Measurements from ENCODE around the gene PRR5L.

The PRR5L gene

GRCh38 chr11:36295926-36296325, at the start of gene PRR5L:
TSS of gene PRR5L (plus strand) at chr11:36296288. CDS start at chr11:36401122, 104,834 bp downstream.
- no peak for DNase-seq (ENCODE audit: low spot score)

DNA sequence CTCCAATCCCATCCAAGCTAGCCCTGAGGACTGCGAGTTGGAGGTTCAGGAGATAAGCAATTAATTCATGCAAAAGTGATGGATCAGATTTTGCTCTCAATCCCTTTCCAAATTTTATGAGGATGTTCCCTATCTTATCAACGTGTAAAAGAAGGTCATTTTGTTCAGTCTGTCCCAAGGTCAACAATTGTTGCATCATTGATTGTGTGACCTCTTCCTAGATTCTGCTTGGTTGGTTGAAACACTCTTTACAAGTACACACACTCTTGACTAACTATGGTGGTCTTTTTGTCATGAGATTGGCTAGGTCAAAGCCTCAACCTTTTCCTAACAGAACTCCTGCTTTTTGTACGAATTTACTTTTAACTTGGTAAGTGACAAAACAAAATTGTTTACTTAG, 48.6 kb upstream of the PRR5L start:
- no peak for DNase-seq (ENCODE audit: low spot score)

- DNase-seq (ENCODE audit: low spot score) = no peak
Observed at GRCh38 chr11:36248436-36248835, 47.7 kb upstream of the PRR5L start.

DNA sequence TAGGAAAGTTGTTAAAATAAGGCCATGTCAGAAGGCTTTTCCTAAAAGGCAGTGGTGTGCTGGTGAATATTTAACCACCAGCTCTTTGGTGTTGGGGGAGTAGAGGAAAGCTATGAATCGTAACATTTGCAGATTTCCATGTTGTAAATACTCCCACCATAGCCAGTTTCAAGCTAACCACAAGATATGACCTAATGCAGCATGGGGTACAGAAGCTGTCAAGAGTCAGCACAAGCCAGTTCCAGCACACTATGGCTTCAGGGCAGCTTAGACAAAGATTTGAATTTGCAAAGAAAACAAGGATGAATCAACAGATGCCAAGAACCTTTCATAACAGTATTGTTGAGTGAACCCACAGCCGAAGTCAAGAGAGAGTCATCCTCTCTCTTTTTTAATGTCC, 46.8 kb upstream of the PRR5L start:
- peak; percentile 48 for DNase-seq (ENCODE audit: low spot score)

- DNase-seq (ENCODE audit: low spot score) = no peak
Observed at GRCh38 chr11:36251823-36252222, 44.3 kb upstream of the PRR5L start.

DNA sequence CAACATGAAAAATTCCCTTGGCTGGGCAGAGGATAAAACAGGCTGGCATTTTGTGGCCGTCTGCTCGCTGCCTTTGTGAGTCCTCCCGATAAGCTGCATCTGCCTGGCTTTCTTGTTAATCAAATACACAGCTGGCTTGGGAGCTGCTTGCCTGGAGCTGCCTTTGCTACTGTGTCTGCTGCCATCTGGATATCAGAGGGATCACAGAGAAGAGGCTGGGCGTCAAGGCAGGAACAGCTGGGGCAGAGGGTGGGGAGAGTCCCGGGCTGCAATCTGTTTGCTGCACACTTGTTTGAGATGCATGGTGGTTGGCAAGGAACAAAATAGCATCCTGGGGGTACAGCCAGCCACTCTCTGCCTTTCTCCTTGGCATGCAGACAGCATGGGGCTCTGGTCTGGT, 42.9 kb upstream of the PRR5L start:
- DNase-seq (ENCODE audit: low spot score) = no peak

DNA sequence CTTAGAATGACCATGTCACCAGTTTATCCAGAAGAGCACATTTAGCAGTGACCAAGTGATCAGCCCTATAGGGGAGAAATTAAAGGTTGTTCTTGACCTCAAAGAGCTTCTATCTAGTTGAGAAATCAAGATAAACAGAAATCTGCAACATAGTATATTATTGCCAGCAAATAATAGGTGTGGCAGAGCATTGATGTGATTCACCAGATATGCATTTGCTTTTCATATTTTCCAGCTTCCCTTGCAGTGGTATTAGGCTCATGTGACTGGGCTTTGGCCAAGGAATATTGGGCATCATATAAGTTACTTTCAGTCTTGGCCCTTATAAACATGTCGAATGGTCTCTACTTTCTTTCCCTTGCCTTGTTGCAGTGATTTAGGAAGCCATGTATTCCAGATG, 41.4 kb upstream of the PRR5L start:
- DNase-seq (ENCODE audit: low spot score) = no peak

GRCh38 chr11:36257351-36257750, 38.7 kb upstream of the PRR5L start:
- DNase-seq (ENCODE audit: low spot score) = no peak

- peak; percentile 73 for DNase-seq (ENCODE audit: low spot score)
Observed at GRCh38 chr11:36258730-36259360, 37.2 kb upstream of the PRR5L start.

GRCh38 chr11:36261094-36261493, 35.0 kb upstream of the PRR5L start:
- DNase-seq (ENCODE audit: low spot score) = no peak

GRCh38 chr11:36264011-36264972, 31.8 kb upstream of the PRR5L start:
- no peak for DNase-seq (ENCODE audit: low spot score)

DNA sequence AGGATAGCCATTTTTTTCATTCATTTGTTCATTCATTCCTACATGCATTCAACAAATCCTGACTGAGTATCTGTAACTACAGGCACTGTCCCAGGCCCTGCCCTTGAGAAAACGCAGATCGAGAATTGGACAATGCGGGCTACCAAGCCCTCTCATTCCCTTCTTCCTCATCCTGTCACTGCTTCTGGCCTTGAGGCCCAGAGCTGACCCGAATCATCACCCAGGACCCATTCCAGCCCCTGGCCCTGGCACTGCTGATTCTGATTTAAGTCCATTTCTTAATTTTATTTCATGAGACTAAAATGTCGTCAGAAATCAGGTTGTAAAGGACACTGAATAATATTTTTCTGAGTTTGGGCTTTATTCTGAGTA, 31.1 kb upstream of the PRR5L start:
- no peak for DNase-seq (ENCODE audit: low spot score)

GRCh38 chr11:36265793-36266628, 30.1 kb upstream of the PRR5L start:
- peak; percentile 66 for DNase-seq (ENCODE audit: low spot score)

GRCh38 chr11:36266767-36267166, 29.3 kb upstream of the PRR5L start:
- no peak for DNase-seq (ENCODE audit: low spot score)

GRCh38 chr11:36268337-36268985, 27.6 kb upstream of the PRR5L start:
- no peak for DNase-seq (ENCODE audit: low spot score)

DNA sequence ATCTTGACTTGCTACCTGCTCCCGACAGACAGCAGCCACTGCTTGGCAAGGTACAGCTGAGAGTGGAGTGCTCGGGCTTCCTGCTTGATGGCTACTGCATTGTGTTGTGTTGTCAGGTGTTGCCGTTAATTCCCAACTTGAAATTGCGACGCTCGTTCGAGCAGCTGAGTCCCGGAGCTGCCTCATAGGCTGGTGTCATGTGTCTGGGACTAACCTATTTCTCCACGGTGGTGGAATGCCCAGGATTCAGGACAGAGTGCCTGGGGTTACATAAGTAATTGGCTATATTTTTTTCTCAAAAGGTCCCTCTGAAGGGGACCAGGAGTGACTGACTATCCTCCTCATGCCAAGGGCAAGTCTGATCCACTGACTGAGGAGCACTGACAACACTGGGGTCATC, 25.4 kb upstream of the PRR5L start:
- no peak for DNase-seq (ENCODE audit: low spot score)

DNA sequence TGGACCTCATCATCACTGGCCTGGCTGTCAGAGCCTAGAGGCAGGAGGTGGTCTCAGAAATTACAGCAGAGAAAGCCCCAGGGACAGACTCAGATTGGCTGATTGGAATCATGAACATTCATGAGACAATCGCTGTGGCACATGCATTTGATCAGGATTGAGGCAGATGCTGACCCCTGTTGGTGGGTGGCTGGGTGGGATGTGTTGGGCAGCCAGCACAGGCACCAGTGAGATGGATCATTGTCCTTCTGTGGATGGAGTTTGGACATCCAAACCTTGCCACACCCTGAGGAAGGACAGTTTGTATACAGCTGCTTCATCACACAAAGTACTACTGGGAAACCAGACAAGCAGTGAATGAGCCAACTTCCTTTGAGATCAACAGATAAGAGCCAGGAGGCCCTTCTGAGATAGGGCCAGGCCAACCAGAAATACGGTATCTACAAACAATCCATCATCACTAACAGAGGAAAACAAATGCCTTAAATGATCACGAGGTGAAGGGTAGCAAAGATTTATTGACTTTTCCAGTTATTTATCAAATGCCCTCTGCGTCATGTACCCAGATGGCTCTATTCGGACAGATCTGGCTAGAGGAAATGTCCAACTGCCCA, 24.2 kb upstream of the PRR5L start:
- no peak for DNase-seq (ENCODE audit: low spot score)

GRCh38 chr11:36273110-36273509, 23.0 kb upstream of the PRR5L start:
- no peak for DNase-seq (ENCODE audit: low spot score)

GRCh38 chr11:36274414-36274813, 21.7 kb upstream of the PRR5L start:
- no peak for DNase-seq (ENCODE audit: low spot score)

DNA sequence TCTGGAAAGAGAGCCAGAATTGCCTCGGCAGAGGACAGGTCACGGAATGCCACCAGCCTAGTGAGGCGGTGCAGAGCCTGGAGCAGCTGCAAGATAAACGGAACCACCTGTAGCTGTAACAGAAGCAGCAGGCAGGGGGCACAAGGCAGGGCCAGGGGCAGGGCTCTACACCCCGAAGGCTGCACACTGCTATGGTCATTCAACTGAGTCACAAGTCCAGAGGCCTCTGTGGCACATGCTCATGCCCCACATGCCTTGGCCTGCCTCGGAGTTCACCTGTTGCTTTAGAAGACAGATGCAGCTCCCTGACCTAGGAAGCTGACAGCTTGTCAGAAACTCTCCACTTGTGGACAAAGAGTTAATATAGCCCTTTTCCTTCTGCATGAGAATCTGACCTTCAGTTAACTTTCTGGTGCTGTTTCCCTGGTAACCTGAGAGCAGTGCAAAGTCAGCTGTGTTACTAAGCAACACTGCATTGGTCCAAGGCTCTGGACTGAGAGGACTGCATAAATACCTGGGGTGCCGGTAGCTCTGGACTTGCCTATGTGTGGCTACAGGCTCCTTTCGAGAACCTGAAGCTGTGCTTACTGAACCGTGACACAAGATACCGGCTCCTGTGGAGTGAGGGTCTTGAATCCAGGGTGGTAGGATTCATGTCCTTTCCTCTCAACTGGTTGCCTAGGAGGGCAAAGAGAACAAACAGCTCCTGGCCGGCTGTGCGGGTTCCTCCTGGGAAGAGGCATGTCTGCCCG, 17.4 kb upstream of the PRR5L start:
- DNase-seq (ENCODE audit: low spot score) = no peak

GRCh38 chr11:36280531-36280930, 15.6 kb upstream of the PRR5L start:
- no peak for DNase-seq (ENCODE audit: low spot score)
